Esophagus squamous epithelium (tissue), 4 donors: ENCODE measurements around the gene SEPTIN2.

Experiments used
- CTCF ChIP-seq, 6 experiments: fragments of 450-650 bp in 4 of 6; fragments of 200-600 bp in 2 of 6; sonication (generic) in 2 of 6; IDR thresholded peaks; one replicate each; pipeline ENCODE4 v1.5.1; 2016 to 2019; ENCODE audit warnings: antibody characterized with exemption in 6 of 6, mild to moderate bottlenecking in 4 of 6, moderate library complexity in 4 of 6
- POLR2A ChIP-seq, 4 donors: fragments of 450-650 bp; IDR thresholded peaks; one replicate each; pipeline ENCODE4 v1.6.1; 2017; ENCODE audit warnings: antibody characterized with exemption in 4 of 4, mild to moderate bottlenecking in 4 of 4, moderate library complexity in 3 of 4

- TF ChIP-seq CTCF (IDR thresholded peaks at IDR 0.05) = no peak
- TF ChIP-seq POLR2A (IDR thresholded peaks at IDR 0.05) = no peak
These were observed 59.6 kb downstream of the SEPTIN2 start for GRCh38 chr2:241375300-241375699.
